GM18520 (cell line): Measurements from ENCODE around the gene DZIP1L.
"Not testable (repeated sequence)": the region's sequence is repeated elsewhere in the genome, so short reads cannot be mapped to it uniquely, and the experiment has no call there.

ENCODE experiments used
- ATAC-seq: cut with Tn5 transposase; IDR thresholded peaks from one replicate; pipeline ENCODE4 v1.9.1; 2021; ENCODE audit not compliant: unreplicated experiment

The DZIP1L gene, protein sequence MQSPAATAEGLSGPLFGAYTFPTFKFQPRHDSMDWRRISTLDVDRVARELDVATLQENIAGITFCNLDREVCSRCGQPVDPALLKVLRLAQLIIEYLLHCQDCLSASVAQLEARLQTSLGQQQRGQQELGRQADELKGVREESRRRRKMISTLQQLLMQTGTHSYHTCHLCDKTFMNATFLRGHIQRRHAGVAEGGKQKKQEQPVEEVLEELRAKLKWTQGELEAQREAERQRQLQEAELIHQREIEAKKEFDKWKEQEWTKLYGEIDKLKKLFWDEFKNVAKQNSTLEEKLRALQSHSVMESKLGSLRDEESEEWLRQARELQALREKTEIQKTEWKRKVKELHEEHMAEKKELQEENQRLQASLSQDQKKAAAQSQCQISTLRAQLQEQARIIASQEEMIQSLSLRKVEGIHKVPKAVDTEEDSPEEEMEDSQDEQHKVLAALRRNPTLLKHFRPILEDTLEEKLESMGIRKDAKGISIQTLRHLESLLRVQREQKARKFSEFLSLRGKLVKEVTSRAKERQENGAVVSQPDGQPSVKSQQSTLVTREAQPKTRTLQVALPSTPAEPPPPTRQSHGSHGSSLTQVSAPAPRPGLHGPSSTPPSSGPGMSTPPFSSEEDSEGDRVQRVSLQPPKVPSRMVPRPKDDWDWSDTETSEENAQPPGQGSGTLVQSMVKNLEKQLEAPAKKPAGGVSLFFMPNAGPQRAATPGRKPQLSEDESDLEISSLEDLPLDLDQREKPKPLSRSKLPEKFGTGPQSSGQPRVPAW

DNA sequence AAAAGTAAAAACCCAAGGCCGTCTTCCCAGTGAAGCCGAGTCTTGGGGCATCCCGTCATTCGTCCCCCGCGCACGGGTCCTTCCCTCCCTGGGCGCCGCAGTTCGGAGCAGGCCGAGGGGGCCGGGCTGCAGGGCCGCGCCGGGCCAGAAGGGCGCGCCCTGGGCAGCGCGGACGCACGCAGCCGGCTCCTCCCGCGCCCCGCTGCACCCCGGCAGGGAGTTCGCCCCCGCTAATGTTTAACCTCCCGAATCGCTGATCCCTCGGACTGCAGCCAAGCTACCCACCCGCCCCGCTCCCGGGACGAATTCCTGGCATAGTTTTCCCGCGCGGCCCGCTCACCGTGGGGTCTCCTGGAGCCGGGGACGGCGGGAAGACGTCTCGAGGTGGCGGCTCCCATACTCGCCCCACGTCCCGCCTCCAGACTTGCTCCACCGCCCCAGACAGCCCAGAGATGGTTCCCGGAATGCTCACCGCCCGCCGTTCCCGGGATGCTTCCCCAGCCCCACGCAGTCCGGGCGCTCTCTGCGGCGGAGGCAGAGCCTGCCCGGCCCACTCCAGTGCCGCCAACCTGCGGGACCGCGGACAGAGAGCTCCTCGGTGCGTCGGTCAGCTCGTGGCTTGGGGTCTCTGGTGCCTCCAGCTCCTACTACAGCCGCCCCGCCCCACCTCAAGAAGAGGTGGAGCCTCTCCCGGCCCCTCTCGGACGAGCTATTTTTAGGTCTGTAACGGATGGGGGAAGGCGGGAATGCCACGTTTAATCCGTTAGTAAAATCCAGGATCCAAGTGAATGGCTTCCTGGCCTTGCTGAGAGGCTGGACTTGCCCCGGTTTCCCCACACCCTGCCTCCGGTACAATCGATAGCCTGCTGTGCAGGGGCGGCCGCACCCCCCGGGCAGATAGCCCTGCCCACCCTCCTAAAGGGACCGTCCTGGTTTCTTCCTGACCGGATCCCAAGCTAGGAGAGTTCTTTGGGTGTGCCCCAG, at the start of gene DZIP1L:
Gene DZIP1L (minus strand): TSS at position 621 of the 984 bp plus-strand sequence. CDS start 11,637 bp downstream, outside the sequence.
- ATAC-seq: no peak

DNA sequence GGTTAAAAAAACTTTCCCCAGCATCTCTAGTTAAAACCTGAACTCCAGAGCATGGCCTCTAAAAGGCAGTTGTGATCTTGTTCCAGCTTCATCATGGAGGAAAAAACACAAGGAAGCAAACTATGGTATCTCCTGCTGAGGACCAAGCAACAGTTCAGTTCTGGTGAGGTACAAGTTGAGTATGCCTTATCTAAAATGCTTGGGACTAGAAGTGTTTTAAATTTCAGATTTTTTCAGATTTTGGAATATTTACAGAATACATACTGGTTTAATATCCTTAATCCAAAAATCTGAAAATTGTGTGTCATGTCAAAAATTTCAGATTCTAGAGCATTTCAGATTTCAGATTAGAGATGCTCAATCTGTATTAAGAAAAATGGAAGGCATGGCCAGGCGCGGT, 49.7 kb upstream of the DZIP1L start:
- ATAC-seq: no peak

DNA sequence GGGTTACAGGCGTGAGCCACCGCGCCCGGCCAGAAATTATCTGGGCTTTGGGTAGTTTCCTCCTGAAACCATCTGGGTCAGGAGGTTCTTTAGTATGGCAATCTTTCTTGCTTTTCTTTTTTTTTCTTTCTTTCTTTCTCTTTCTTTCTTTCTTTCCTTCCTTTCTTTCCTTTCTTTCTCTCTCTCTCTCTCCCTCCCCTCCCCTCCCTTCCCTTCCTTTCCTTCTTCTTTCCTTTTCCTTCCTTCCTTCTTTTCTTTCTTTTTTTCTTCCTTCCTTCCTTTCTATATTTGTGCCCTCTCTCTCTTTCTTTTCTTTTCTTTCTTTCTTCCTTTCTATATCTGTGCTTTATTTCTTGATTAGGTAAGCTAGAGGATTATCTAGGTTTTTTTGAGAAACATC, 42.3 kb upstream of the DZIP1L start:
- ATAC-seq: no peak

DNA sequence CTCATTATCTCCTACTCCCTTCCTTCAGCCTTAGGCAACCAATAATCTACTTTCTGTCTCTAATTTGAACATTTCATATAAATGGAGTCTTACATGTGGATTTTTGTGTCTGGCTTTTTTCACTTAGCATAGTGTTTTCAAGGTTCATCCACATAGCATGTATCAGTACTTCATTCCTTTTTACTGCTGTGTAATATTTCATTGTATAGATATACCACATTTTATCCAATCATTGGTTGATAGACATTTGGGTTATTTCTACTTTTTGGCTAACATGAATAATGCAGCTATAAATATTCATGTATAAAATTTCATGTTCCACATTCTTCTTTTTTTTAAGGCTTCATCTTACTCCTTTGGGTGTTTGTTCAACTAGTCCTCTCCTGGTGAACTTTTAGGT, 39.1 kb upstream of the DZIP1L start:
- ATAC-seq: no peak

DNA sequence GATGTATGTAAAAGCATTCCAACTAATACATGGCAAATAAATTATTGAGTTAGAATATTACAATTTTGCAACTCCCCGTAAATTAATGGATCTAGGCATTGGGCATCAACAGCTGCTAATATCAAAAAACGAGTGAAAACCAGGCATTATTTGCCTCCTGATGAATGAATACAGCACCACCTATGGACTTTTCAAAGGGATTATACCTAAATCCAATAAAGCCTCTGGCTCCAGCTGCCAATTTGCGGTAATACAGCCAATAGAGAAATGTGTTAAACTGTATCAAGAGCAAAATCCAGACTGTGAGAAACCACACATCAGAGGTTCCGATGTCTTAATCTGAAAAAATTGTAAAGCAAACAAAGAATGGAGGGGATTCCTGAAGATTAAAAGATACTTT, 33.1 kb upstream of the DZIP1L start:
- ATAC-seq: no peak

DNA sequence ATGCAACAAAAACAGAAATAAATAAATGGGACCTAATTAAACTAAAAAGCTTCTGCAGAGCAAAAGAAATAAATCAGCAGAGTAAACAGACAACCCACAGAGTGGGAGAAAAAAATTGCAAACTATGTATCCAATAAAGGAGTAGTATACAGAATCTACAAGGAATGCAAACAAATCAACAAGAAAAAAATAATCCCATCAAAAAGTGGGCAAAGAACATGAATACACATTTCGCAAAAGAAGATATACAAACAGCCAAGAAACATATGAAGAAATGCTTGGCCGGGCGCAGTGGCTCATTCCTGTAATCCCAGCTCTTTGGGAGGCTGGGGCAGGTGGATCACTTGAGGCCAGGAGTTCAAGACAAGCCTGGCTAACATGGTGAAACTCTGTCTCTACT, 26.8 kb upstream of the DZIP1L start:
- not testable (repeated sequence) for ATAC-seq

DNA sequence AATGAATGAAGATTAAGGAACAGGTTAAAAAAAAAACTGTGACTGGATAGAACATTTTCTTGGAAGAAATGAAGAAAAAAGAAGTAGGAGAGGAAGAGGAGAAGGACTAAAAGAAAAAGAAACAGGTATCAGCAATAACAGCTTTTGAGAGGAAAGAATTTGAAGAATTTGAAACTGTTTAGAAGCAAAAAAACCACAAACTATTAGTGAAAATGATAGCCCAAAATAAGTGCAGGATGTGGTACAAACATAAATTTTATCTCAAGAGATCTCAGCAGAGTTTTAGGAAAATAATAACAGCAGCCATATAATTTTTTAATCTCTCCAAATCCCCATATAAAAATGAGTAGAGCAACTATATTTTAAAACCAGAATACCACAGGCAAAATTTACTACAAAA, 25.5 kb upstream of the DZIP1L start:
- no peak for ATAC-seq

DNA sequence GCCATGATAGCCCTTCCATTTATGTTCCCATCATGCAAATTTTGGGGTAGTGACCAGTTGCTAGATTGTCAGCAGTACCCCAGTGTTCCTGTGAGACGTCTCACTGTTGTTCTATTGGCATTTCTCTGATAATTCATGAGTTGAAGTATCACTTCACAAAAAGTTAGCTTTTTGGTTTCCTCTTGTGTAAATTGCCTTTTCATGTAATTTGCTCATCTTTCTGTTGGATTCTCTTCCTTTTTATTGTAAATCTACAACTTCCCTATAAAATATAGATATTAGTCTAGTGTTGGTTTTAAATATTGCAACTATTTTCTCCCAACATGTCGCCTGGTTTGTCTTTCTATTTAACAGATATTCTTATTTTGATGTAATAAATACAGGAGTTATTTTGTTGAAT, 24.3 kb upstream of the DZIP1L start:
- ATAC-seq: no peak

DNA sequence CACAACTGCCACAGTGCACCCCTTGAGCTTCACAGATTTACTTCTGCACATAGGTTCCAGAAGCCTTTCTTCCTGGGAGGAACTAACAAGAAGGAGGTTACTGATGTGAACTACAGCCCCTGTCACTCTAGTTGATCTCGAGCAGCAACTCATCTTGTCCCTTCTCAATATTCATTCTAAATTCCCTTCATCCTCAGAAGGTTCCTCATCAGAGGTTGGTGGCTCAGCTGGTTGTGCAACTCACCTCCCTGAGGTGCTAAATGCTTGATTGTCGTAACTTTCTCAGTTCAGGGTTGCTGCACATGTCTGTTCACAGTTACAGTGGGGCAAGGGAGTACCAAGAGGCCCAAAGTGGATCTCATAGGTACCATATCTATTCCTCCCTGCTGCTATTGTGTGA, 22.5 kb upstream of the DZIP1L start:
- no peak for ATAC-seq

DNA sequence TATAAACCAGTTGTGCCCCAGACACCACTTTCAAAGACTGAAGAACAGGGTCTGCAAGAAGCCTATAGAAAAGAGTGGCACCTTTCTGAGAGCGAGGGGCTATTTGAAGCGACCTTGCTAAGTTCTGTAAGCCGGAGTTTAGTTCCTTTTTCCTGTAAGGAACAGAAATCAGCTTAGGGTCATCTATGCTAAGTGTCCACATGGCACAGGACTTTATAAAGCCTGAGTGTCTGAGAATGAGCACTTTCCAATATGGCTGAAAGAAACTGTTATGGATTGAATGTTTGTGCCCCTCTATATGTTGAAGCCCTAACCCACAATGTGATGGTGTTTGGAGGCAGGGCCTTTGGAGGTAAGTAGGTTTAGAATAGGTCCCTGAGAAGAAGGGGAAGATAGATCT, 20.8 kb upstream of the DZIP1L start:
- ATAC-seq: no peak

DNA sequence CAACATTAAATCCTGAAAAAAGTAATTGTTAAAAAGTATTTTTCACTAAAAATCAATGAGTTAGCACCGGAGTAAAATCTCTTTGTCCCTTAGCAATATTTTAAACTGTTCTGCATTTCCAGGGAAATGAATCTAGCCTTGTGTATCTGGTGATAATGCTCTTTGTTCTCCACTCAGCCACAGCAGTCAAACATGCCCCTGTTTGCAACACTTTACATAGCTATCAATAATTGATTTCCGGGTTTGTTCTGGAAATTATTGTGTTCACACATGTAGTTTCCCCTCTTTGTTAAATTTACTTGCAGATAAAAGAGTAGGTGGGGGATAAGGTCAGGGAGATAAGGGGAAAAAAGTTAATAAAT, 20.4 kb upstream of the DZIP1L start:
- no peak for ATAC-seq

DNA sequence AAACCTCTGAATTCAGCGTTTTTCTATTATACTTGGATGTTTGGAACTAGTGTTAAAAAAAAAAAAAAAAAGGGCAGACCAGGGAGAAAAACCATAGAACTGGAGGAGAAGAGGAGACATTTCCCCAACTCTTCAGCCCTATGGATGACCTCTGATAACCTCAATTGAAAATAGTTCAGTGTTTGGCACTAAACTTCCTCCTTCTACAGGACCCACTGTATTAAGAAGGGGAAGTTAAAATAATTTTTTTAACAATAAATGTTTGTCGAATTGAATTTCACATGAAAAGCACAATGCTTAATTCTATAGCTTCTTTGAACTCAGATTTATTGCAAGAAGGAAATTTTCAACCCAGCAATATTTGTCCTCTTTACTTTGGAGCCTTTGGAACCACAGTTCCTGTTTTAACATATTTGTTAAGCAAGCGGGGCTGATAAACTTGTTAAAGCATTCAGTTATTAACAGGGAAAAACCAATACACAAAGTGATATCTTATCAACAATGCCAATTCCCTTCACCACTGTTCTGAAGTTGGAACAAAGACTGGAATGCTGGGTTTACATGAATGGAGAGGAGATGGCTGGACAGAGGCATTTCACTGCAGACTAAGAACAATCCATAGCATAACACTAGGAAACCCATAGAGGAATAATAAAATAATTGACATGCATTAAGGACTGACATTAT, 19.9 kb upstream of the DZIP1L start:
- no peak for ATAC-seq

DNA sequence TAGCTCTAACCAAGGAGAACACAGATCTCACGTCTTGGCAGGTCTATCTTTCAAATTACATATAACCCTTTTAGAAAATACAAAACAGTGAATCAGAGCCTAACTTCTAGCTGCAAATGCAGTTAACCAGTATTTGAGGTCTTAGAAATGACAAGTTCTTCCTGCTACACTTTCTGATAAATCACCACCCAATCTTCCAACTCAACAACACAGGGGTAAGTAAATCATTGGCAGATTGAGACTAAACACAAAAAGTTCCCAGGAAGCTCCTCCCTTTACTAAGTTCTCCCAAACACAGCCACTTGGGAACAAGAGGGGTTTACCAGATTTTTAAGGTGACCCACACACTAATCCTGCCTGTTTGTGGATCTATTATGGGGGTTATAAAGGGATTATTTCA, 16.8 kb upstream of the DZIP1L start, which contains the start of gene A4GNT:
Gene A4GNT (minus strand): TSS at position 152 of the 400 bp plus-strand sequence. CDS start 1,134 bp downstream, outside the sequence.
- ATAC-seq: no peak

DNA sequence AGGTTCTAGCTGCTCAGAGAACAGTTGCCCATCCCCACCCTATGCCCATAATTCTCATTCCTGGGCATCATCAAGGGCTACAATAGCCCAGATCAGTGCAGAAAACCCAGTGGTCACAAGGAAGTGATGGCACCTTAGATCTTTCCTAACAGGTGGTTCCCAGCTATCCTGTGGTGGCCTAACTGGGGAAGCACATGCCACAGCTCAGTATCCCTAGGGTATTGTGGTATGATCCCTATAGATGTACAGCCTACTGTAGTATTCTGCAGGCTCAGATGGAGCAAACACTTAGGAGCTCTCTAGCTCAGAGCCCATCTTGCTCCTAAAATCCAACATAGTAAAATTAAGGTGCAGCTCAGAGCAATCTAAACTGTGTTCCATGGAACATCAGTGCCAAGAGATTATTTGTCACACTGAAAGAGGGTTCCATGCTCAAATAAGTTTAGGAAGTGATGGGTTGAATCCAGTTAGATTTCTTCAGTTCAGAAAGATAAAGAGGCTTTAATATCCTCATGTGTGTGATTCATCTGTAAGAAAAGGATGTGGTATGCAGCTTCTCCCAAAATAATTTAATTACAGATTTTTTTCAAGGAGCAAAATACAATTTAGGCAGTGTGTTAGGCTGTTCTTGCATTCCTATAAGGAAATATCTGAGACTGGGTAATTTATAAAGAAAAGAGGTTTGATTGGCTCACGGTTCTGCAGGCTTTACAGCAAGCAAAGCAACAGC, 12.4 kb upstream of the DZIP1L start:
- ATAC-seq: no peak

DNA sequence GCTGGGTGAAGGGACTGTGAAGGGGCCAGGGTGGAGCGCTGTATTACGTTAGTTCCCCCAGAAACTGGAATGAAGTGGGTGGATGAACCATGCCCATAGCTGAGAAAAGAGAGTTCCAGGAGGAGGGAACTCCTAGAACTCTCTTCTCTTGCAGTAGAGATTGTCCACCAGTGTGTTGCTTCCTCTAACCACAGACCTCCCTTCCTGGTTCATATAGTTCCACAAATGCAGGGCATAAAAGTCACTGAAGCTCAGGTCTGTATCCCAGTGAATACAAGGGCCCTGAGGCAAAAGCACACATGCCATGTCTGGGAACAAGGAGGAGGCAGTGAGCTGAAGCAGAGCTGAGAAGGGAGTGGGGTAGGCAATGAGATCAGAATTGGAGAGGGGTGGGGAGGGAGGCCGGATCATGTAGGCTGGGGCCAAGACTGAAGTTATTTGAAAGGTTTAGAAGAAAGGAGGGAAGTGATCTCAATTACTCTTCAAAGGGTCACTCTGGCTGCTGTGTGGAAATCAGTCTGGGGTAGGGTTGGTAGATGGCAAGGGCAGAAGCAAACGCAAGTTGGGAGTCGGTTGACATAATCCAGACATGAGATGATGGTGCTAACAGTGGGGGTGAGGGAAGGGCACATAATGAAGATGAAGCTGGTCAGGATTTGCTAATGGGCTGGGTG, 10.3 kb upstream of the DZIP1L start:
- ATAC-seq: no peak

DNA sequence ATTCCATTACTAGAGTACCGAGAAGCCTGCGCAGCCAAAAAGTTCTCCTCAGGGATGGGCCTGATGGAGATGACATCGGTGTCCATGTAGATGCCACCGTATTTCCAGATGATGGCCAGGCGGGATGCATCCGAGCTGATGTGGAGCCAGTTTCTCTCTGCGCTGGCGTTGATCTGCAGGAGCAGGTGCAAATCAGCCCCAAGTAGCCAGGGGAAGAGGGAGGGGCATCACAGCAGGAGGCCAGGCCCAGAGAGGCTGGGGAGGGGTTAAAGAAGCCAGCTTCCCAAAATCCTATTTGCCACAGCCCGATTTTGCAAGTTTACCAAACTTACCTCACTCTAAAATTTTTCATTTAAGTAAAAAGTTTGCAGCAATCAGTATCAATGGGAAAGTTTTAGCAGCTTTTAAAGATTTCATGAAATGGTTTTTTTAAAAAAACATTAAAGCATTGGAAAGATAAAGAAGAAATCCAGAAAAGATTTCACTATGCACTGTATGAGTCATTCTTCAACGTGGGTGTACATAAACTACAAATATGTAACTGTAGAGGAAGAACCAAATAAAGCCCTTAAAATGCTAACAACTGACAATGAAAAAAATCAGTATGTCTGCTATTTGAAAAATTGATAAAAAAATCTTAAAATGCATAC, 9.4 kb upstream of the DZIP1L start:
- ATAC-seq: no peak

DNA sequence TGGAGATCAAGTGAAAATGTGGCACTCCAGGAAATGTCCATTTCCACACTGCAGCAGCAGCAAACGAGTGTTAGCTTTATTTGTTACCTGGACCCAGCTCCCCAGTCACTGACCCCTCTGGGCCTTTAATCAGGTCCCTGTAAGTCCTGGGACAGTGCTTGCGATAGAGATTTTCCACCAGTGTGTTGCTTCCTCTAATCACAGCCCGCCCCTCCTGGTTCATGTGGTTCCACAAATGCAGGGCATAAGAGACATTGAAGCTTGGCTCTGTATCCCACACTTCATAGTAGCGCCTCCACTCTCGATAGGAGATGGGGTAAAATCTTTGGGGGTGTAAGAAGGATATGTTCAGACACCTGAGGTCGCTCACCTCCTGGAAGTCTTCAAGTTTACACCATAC, 8.8 kb upstream of the DZIP1L start:
- no peak for ATAC-seq

DNA sequence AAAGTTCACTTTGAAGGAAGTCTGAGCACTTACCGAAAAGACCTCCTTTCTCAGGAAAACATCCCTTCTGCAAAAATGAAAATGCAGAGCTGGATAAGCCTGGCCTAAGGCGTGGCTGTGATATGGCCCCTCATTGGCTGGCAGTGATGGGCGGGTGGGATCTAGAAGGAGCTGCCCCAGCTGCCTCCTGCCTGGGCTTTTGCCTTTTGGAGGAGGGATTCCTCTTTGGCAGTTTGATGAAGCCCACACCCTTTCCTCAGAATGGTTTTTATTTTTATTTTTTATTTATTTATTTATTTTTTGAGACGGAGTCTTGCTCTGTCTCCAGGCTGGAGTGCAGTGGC, 4.0 kb upstream of the DZIP1L start:
- ATAC-seq: no peak
